Choroid plexus epithelial cell (primary cell): ENCODE data around the gene CDK6.

ENCODE experiments used
- DNase-seq: peaks from one replicate; pipeline ENCODE4 v3.0.0-alpha.2; 2010; ENCODE audit warnings: low read depth
- H3K4me3 ChIP-seq: 2 replicates; pipeline ENCODE4 v1.5.1; 2011; ENCODE audit warnings: low read depth, mild to moderate bottlenecking, control low read depth, low read length, moderate library complexity
- CTCF ChIP-seq: conservative IDR thresholded peaks from 2 replicates; pipeline ENCODE4 v1.5.1; 2011; ENCODE audit warnings: low read depth, mild to moderate bottlenecking, control low read depth, inconsistent platforms, low read length, moderate library complexity

Gene CDK6

DNA sequence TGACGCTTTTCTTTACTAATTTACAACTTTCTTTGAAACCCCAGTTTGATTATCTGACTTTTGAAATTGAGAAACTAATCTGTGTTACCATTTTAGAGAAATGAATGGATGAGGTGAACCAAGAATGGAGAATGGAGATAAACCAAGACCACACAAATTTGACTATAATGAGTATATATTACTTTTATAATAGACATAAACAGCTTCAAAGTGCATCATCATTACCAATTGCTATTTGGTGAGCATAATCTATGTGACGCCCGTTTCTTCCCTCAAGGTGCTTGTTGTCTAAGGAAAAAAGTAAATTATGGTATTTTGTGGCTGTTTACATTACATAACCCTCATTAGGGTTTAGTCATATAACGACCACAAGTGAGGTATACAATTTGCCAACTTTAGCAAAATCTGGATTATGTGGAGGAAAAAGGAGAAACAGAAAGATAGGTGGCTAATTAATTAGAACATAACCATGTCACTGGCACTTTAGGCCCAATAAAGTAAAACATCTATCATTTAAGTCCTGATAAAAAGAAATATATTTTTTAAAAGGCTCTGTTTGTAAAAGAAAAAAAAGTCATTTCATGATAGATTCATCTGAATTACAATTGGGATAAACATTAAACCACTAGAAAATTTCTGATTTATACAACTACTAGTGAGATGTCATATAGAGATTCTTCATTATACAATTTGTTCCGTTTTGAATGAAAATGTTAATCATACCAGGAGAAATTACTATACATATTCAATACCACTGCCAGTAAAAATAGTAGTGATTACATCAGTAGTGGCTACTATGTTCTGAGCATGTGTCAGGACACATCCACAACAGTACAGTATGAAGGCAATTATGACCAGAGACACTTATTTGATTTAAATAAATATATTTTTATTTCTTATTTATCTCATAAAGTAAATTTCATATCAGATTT is 128.0 kb downstream of the CDK6 start:
- no peak for DNase-seq
- no peak overlapping the region for H3K4me3 ChIP-seq
- no peak for TF ChIP-seq CTCF

GRCh38 chr7:92707435-92707834 is 128.9 kb downstream of the CDK6 start:
- DNase-seq: no peak
- no peak for TF ChIP-seq CTCF
- no peak overlapping the region for H3K4me3 ChIP-seq

GRCh38 chr7:92706563-92706962 is 129.8 kb downstream of the CDK6 start:
- H3K4me3 ChIP-seq: no peak overlapping the region
- TF ChIP-seq CTCF: no peak
- no peak for DNase-seq

GRCh38 chr7:92705831-92706230 is 130.5 kb downstream of the CDK6 start:
- no peak overlapping the region for H3K4me3 ChIP-seq
- DNase-seq: no peak
- no peak for TF ChIP-seq CTCF

DNA sequence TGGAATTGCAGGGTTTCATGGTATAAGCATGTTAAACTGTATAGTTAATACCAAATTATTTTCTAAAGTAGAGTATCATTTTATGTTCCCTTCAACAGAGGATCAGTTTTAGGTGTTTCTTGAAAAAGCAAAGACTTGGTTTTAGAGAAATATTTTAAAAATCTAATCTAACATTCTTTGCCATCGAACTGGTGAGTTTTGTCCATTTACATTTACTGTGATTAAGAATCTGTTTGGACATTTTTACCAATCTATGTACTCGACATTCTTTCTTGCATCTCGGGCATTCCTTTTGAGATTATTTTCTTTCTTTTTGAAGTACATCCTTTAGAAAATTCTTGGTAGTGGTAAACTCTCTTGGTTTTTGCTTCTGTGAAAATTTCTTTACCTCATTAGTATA is 131.5 kb downstream of the CDK6 start:
- H3K4me3 ChIP-seq: no peak overlapping the region
- TF ChIP-seq CTCF: no peak
- DNase-seq: no peak

- no peak for TF ChIP-seq CTCF
- H3K4me3 ChIP-seq: no peak overlapping the region
- no peak for DNase-seq
Observed at GRCh38 chr7:92702535-92702934, 133.8 kb downstream of the CDK6 start.
